GM18520 (cell line): ENCODE data around the gene ME2.
"Not testable (repeated sequence)": the region's sequence is repeated elsewhere in the genome, so short reads cannot be mapped to it uniquely, and the experiment has no call there.

Experiments
- ATAC-seq: cut with Tn5 transposase; IDR thresholded peaks from one replicate; pipeline ENCODE4 v1.9.1; 2021; ENCODE audit not compliant: unreplicated experiment

ME2 gene

GRCh38 chr18:50969448-50969847 lies 90.5 kb downstream of the ME2 start:
- no peak for ATAC-seq

- ATAC-seq, result no peak
These were observed 91.1 kb downstream of the ME2 start for GRCh38 chr18:50970006-50970405.

GRCh38 chr18:50972404-50972803 lies 93.5 kb downstream of the ME2 start:
- ATAC-seq, result not testable (repeated sequence)

- no peak for ATAC-seq
These were observed 94.6 kb downstream of the ME2 start for GRCh38 chr18:50973367-50974126.

- ATAC-seq, result no peak
These were observed 98.3 kb downstream of the ME2 start for GRCh38 chr18:50977037-50977760.

GRCh38 chr18:50981381-50981780 lies 102.5 kb downstream of the ME2 start:
- no peak for ATAC-seq

- ATAC-seq, result no peak
These were observed 103.3 kb downstream of the ME2 start for GRCh38 chr18:50982086-50982801.

- no peak for ATAC-seq
These were observed 103.9 kb downstream of the ME2 start for GRCh38 chr18:50982802-50983179.

- ATAC-seq, result no peak
These were observed 107.6 kb downstream of the ME2 start for GRCh38 chr18:50986360-50987087.

- ATAC-seq, result no peak
These were observed 108.3 kb downstream of the ME2 start for GRCh38 chr18:50987261-50987660.

- no peak for ATAC-seq
These were observed 110.8 kb downstream of the ME2 start for GRCh38 chr18:50989711-50990110.

- ATAC-seq, result no peak
These were observed 113.4 kb downstream of the ME2 start for GRCh38 chr18:50992351-50992762.

- no peak for ATAC-seq
These were observed 115.1 kb downstream of the ME2 start for GRCh38 chr18:50994031-50994430.

GRCh38 chr18:51003174-51003573 lies 124.3 kb downstream of the ME2 start:
- ATAC-seq, result not testable (repeated sequence)
